Activated CD4-positive, alpha-beta T cell treated with anti-CD3 and anti-CD28 coated beads, Interleukin-2, amount 50 U/mL, for 48 hours (primary cell): ENCODE data around the gene ITM2C.

ENCODE experiments used
- DNase-seq, 2 experiments: peaks; one replicate each; pipeline ENCODE4 v3.0.0-alpha.2; 2020

Gene ITM2C

GRCh38 chr2:230893841-230894781 is 29.4 kb downstream of the ITM2C start:
- no peak for DNase-seq

GRCh38 chr2:230895536-230896345 is 31.0 kb downstream of the ITM2C start:
- DNase-seq, result no peak

- peak in 1 of 2 experiments; percentile 2 for DNase-seq
Measured at GRCh38 chr2:230896346-230897115, 31.8 kb downstream of the ITM2C start.

GRCh38 chr2:230898016-230898712 is 33.4 kb downstream of the ITM2C start:
- peak in 1 of 2 experiments; percentile 2 for DNase-seq

- peak in 1 of 2 experiments; percentile 1 for DNase-seq
Measured at GRCh38 chr2:230898713-230899091, 34.0 kb downstream of the ITM2C start.

GRCh38 chr2:230899287-230899686 is 34.5 kb downstream of the ITM2C start:
- peak in 1 of 2 experiments; percentile 2 for DNase-seq

- DNase-seq, result peak; percentile 65 to 74
Measured at GRCh38 chr2:230899786-230900185, 35.0 kb downstream of the ITM2C start.

GRCh38 chr2:230900336-230900995 is 35.7 kb downstream of the ITM2C start:
- peak in 1 of 2 experiments; percentile 3 for DNase-seq

GRCh38 chr2:230901006-230901405 is 36.3 kb downstream of the ITM2C start:
- DNase-seq, result peak in 1 of 2 experiments; percentile 1

GRCh38 chr2:230902180-230902899 is 37.6 kb downstream of the ITM2C start:
- peak; percentile 68 to 73 for DNase-seq

- DNase-seq, result peak in 1 of 2 experiments; percentile 7
Measured at GRCh38 chr2:230903231-230904150, 38.7 kb downstream of the ITM2C start.

GRCh38 chr2:230904856-230905447 is 40.2 kb downstream of the ITM2C start:
- no peak for DNase-seq

GRCh38 chr2:230905448-230906421 is 41.0 kb downstream of the ITM2C start:
- peak; percentile 86 to 91 for DNase-seq

GRCh38 chr2:230906471-230907230 is 41.9 kb downstream of the ITM2C start:
- DNase-seq, result peak in 1 of 2 experiments; percentile 3

- no peak for DNase-seq
Measured at GRCh38 chr2:230907361-230908091, 42.8 kb downstream of the ITM2C start.

- no peak for DNase-seq
Measured at GRCh38 chr2:230908092-230908594, 43.4 kb downstream of the ITM2C start.
